OCI-LY7 (cell line): ENCODE results near the gene EIF3K. TPM values are rescaled to one million over a fixed set of nuclear protein-coding genes. Genes with fewer than 3 reads are reported as not detected.

Experiments
- BruUV-seq: library from RNA; stranded (reverse); fragments of 400-500 nt; replicated peaks from 2 replicates; lab custom pipeline; 2021; lab: Mats Ljungman, UMichigan
- CTCF ChIA-PET: fragments of 300-600 bp; sonication (Branson Sonifier 250); formaldehyde crosslinking; loops from one replicate; lab custom pipeline; 2022; ENCODE audit warnings: antibody characterized with exemption; ENCODE audit not compliant: unreplicated experiment; lab: Charles Lee
- POLR2A ChIA-PET: fragments of 300-600 bp; sonication (Branson Sonifier 250); formaldehyde crosslinking; loops from one replicate; lab custom pipeline; 2022; ENCODE audit warnings: antibody characterized with exemption; lab: Charles Lee
- DNase-seq: peaks from one replicate; pipeline ENCODE4 v3.0.0-alpha.2; 2015; ENCODE audit warnings: low spot score
- H2AFZ ChIP-seq: fragments of 200-600 bp; sonication (generic), shearing (Covaris generic); 2 replicates; pipeline ENCODE4 v1.6.1; 2014; ENCODE audit warnings: mild to moderate bottlenecking, antibody characterized with exemption, low read length, moderate library complexity
- H3K27ac ChIP-seq: fragments of 200-600 bp; sonication (generic); 2 replicates; pipeline ENCODE4 v1.5.1; 2014; ENCODE audit warnings: mixed run types, low read depth, mild to moderate bottlenecking, moderate library complexity, low read length, inconsistent platforms; ENCODE audit not compliant: poor library complexity, severe bottlenecking
- H3K36me3 ChIP-seq: fragments of 200-600 bp; sonication (generic); 2 replicates; pipeline ENCODE4 v1.6.1; 2014; ENCODE audit warnings: mild to moderate bottlenecking, antibody characterized with exemption, low read length, moderate library complexity, mixed read lengths; ENCODE audit not compliant: insufficient read depth
- H3K4me1 ChIP-seq: fragments of 200-600 bp; sonication (generic); 2 replicates; pipeline ENCODE4 v1.5.1; 2014; ENCODE audit warnings: mild to moderate bottlenecking, low read length; ENCODE audit not compliant: insufficient read depth, poor library complexity, severe bottlenecking
- H3K4me2 ChIP-seq: fragments of 200-600 bp; sonication (generic); 2 replicates; pipeline ENCODE4 v1.6.1; 2014; ENCODE audit warnings: mild to moderate bottlenecking, low read length
- H3K4me3 ChIP-seq: fragments of 200-600 bp; sonication (generic); 2 replicates; pipeline ENCODE4 v1.5.1; 2014; ENCODE audit warnings: mild to moderate bottlenecking, low read depth, low read length; ENCODE audit not compliant: poor library complexity, severe bottlenecking
- H3K79me2 ChIP-seq: fragments of 200-600 bp; sonication (generic); 2 replicates; pipeline ENCODE4 v1.6.1; 2016; ENCODE audit warnings: low read depth, mild to moderate bottlenecking, low read length, moderate library complexity, mixed read lengths; ENCODE audit not compliant: insufficient read depth
- H3K9me2 ChIP-seq: fragments of 200-600 bp; sonication (generic); 2 replicates; pipeline ENCODE4 v1.6.1; 2016; ENCODE audit warnings: mild to moderate bottlenecking, low read length, mixed read lengths; ENCODE audit not compliant: insufficient read depth
- H3K9me3 ChIP-seq: fragments of 200-600 bp; sonication (generic); 2 replicates; pipeline ENCODE4 v1.6.1; 2014; ENCODE audit warnings: mild to moderate bottlenecking, mixed run types, low read length, mixed read lengths
- H4K20me1 ChIP-seq: fragments of 200-600 bp; sonication (generic); 2 replicates; pipeline ENCODE4 v1.6.1; 2014; ENCODE audit warnings: mild to moderate bottlenecking, antibody characterized with exemption, low read length, moderate library complexity, mixed read lengths; ENCODE audit not compliant: insufficient read depth
- CTCF ChIP-seq: fragments of 200-600 bp; sonication (generic); conservative IDR thresholded peaks from 2 replicates; pipeline ENCODE4 v1.5.1; 2014; ENCODE audit warnings: mild to moderate bottlenecking, antibody characterized with exemption, low read length, moderate library complexity, mixed read lengths
- EZH2phosphoT487 ChIP-seq: fragments of 200-600 bp; sonication (generic); IDR thresholded peaks from 2 replicates; pipeline ENCODE4 v1.6.1; 2018; ENCODE audit warnings: low read depth, borderline replicate concordance, mild to moderate bottlenecking, mixed run types, antibody characterized with exemption, low read length, moderate library complexity, mixed read lengths
- intact Hi-C: fragments of 100-400 bp; cut with micrococcal nuclease; formaldehyde crosslinking; loops from one replicate; pipeline ENCODE4 v1.10.0; 2022; ENCODE audit not compliant: unreplicated experiment
- total RNA-seq, 2 experiments: library from RNA; depleted of rRNA in 1 of 2; stranded (reverse); fragments of >200 nt in 1 of 2; shearing (Covaris generic) in 1 of 2; gene quantifications; 2 replicates each; pipeline ENCODE4 v1.2.3, GENCODE V29; 2014 to 2022

Gene EIF3K
- total RNA-seq, 2 experiments from 2014 or later: 321 to 364 TPM

- BruUV-seq: no TSS peak
- no peak overlapping the region for H2AFZ ChIP-seq
- H3K27ac ChIP-seq: no peak overlapping the region
- H3K36me3 ChIP-seq: peaks cover 77% of the 10 kb centered on the region
- no peak for DNase-seq
- no peaks in the 10 kb centered on the region for H3K4me1 ChIP-seq
- H3K4me2 ChIP-seq: no peak overlapping the region
- TF ChIP-seq EZH2phosphoT487 (no peak), CTCF (no peak)
- H4K20me1 ChIP-seq: no peaks in the 10 kb centered on the region
- H3K9me3 ChIP-seq: no peaks in the 10 kb centered on the region
- H3K4me3 ChIP-seq: no peak overlapping the region
- POLR2A ChIA-PET: interaction anchor here (0.5 kb wide), 1 partner anchor 293 kb away, joined by 3 read pairs; no protein-coding TSS in a partner anchor
- no peaks in the 10 kb centered on the region for H3K9me2 ChIP-seq
- CTCF ChIA-PET: no interaction called here
- intact Hi-C loops: no loop called here
- no peaks in the 10 kb centered on the region for H3K79me2 ChIP-seq
Measured at GRCh38 chr19:38606131-38606530, 12.9 kb upstream of the EIF3K start.

- ChIA-PET CTCF (no interaction called here), POLR2A (interaction anchor here (0.6 kb wide), 1 partner anchor 58 kb away, joined by 3 read pairs; no protein-coding TSS in a partner anchor)
- Histone ChIP-seq H2AFZ (no peak overlapping the region), H3K4me2 (no peak overlapping the region), H3K36me3 (peaks cover 60% of the 10 kb centered on the region), H3K79me2 (peaks cover 37% of the 10 kb centered on the region), H3K9me2 (no peaks in the 10 kb centered on the region), H4K20me1 (no peaks in the 10 kb centered on the region), H3K4me3 (no peak overlapping the region), H3K9me3 (no peaks in the 10 kb centered on the region), H3K27ac (no peak overlapping the region), H3K4me1 (peaks cover 27% of the 10 kb centered on the region)
- TF ChIP-seq EZH2phosphoT487 (no peak), CTCF (no peak)
- intact Hi-C loops: no loop called here
- DNase-seq: no peak
- no TSS peak for BruUV-seq
Measured at GRCh38 chr19:38614289-38614688, 4.7 kb upstream of the EIF3K start.

- POLR2A ChIA-PET: interaction anchor here (0.6 kb wide), 1 partner anchor 59 kb away, joined by 3 read pairs; no protein-coding TSS in a partner anchor
- BruUV-seq: TSS peak; percentile 67
- peaks cover 7% of the 10 kb centered on the region; the same call in 1 of the 2 replicates for H4K20me1 ChIP-seq
Measured at GRCh38 chr19:38615007-38615581, 3.9 kb upstream of the EIF3K start.

More at GRCh38 chr19:38615007-38615581, 3.9 kb upstream of the EIF3K start:
- no peak for DNase-seq
- CTCF ChIA-PET: no interaction called here
- H3K27ac ChIP-seq: no peak overlapping the region
- no peak overlapping the region for H2AFZ ChIP-seq
- no peaks in the 10 kb centered on the region for H3K9me2 ChIP-seq
- H3K4me2 ChIP-seq: peak overlapping the region; percentile 78
- H3K4me1 ChIP-seq: peaks cover 33% of the 10 kb centered on the region
- peaks cover 54% of the 10 kb centered on the region for H3K36me3 ChIP-seq
- no peaks in the 10 kb centered on the region for H3K9me3 ChIP-seq
- peaks cover 45% of the 10 kb centered on the region for H3K79me2 ChIP-seq
- intact Hi-C loops: loop anchor here (5.0 kb wide), 1 partner anchor 213 kb away; the partner anchor contains the start of gene FAM98C
- TF ChIP-seq CTCF (no peak), EZH2phosphoT487 (no peak)
- H3K4me3 ChIP-seq: peak overlapping the region; percentile 92
